Ovary (tissue), 3 donors: Measurements from ENCODE around the gene TWNK.

ENCODE experiments used
- CTCF ChIP-seq, 3 donors: fragments of 450-650 bp in 2 of 3; fragments of 200-600 bp in 1 of 3; IDR thresholded peaks; one replicate each; pipeline versions ENCODE4 v1.5.1 to v1.8.0; 2016 to 2022; ENCODE audit warnings: antibody characterized with exemption in 3 of 3, mild to moderate bottlenecking in 1 of 3
- EP300 ChIP-seq: sonication (generic); formaldehyde crosslinking; IDR thresholded peaks from one replicate; pipeline ENCODE4 v1.6.1; 2017; ENCODE audit warnings: antibody characterized with exemption
- POLR2A ChIP-seq: fragments of 450-650 bp; IDR thresholded peaks from one replicate; pipeline ENCODE4 v1.6.1; 2017; ENCODE audit warnings: antibody characterized with exemption, mild to moderate bottlenecking, moderate library complexity
- donor health status: DM: no; HTN: no; CAD: no.

- TF ChIP-seq CTCF (IDR thresholded peaks at IDR 0.05) (no peak), POLR2A (no peak), EP300 (no peak)
Measured at GRCh38 chr10:100989088-100989487, 1.7 kb downstream of the TWNK start.
